Chondrocyte (in vitro differentiated cells): ENCODE measurements around the gene ADAP1. TPM values are rescaled to one million over a fixed set of nuclear protein-coding genes. Genes with fewer than 3 reads are reported as not detected.

Experiments
- DNase-seq: peaks from one replicate; pipeline ENCODE4 v3.0.0; 2021; ENCODE audit warnings: mixed read lengths, low spot score
- H3K27ac Mint-ChIP-seq: one replicate; pipeline ENCODE4 v1.8.0; 2021; ENCODE audit warnings: mild to moderate bottlenecking, moderate library complexity, mixed read lengths; ENCODE audit not compliant: unreplicated experiment
- H3K27me3 Mint-ChIP-seq: 2 replicates; pipeline ENCODE4 v1.8.0; 2021; ENCODE audit warnings: low read depth, mixed read lengths
- H3K36me3 Mint-ChIP-seq: 2 replicates; pipeline ENCODE4 v1.8.0; 2021; ENCODE audit warnings: low read depth, mixed read lengths
- H3K4me1 Mint-ChIP-seq: 2 replicates; pipeline ENCODE4 v1.8.0; 2021; ENCODE audit warnings: low read depth, mild to moderate bottlenecking, mixed read lengths
- H3K4me3 Mint-ChIP-seq: one replicate; pipeline ENCODE4 v1.8.0; 2021; ENCODE audit warnings: mild to moderate bottlenecking, moderate library complexity, mixed read lengths; ENCODE audit not compliant: unreplicated experiment
- H3K9me3 Mint-ChIP-seq: 2 replicates; pipeline ENCODE4 v1.8.0; 2021; ENCODE audit warnings: low read depth, mixed read lengths
- total RNA-seq: library from RNA; stranded (reverse); gene quantifications from 3 replicates; pipeline ENCODE4 v1.2.1, GENCODE V29; 2021
- TF ChIP-seq, protein P1 (sequence below): fragments of 200-600 bp; sonication (generic); IDR thresholded peaks from 2 replicates; pipeline ENCODE4 v1.5.0; 2021; ENCODE audit warnings: antibody characterized with exemption, mild to moderate bottlenecking, moderate library complexity

Gene ADAP1
- total RNA-seq, 1 donor from 2014 or later, result 6.7 TPM

- no peak for DNase-seq
- no peak overlapping the region for H3K4me3 Mint-ChIP-seq
Measured at GRCh38 chr7:997404-998395, 43.2 kb upstream of the ADAP1 start.

DNA sequence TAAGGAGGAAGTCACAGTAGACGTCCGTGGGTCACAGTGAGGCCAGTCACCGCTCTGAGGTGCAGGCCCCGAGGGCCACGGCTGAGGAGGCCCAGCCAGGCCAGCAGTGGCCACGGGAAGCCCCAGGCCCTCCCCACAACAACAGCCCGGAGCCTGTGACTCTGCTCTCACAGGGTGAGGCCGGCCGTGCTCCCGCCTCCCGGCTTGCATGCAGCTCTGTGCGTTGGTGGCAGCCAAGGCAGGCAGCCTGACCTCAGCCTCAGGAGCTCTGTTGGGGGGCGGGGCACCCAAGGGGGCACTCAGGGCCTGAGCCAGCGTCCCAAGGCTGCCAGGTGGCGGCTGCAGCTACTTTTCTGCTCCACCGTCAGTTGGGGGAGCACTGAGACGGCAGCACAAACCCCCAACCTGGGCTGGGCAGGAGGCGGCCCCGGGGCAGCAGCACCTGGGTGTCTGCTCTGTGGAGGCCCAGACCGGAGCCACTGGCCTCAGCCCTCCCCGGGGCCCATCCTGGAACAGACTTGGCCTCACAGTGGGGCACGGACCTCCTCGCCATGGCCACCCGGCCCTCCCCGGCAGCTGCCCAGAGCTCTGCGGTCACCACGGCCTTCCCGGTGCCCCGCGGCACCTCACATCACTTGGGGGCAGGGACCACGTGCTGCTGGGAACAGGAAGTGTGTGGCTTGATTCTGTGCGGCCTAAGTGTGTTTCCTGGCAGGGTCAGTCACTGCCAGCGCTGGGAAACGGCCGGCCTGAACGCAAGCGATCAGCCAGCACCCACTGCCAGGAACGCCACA is 41.8 kb upstream of the ADAP1 start:
- peaks cover 8% of the 10 kb centered on the region for H3K4me1 Mint-ChIP-seq
- no peak for DNase-seq
- H3K36me3 Mint-ChIP-seq, result peaks cover 1% of the 10 kb centered on the region
- no peak overlapping the region for H3K4me3 Mint-ChIP-seq
- no peak overlapping the region for H3K27ac Mint-ChIP-seq
- TF ChIP-seq, protein P1, sequence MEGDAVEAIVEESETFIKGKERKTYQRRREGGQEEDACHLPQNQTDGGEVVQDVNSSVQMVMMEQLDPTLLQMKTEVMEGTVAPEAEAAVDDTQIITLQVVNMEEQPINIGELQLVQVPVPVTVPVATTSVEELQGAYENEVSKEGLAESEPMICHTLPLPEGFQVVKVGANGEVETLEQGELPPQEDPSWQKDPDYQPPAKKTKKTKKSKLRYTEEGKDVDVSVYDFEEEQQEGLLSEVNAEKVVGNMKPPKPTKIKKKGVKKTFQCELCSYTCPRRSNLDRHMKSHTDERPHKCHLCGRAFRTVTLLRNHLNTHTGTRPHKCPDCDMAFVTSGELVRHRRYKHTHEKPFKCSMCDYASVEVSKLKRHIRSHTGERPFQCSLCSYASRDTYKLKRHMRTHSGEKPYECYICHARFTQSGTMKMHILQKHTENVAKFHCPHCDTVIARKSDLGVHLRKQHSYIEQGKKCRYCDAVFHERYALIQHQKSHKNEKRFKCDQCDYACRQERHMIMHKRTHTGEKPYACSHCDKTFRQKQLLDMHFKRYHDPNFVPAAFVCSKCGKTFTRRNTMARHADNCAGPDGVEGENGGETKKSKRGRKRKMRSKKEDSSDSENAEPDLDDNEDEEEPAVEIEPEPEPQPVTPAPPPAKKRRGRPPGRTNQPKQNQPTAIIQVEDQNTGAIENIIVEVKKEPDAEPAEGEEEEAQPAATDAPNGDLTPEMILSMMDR, result no peak
- no peaks in the 10 kb centered on the region for H3K27me3 Mint-ChIP-seq
- H3K9me3 Mint-ChIP-seq, result no peaks in the 10 kb centered on the region

More at GRCh38 chr7:997404-998395, 43.2 kb upstream of the ADAP1 start:
- TF ChIP-seq, protein P1, result peak; percentile 29
- no peak overlapping the region for H3K27ac Mint-ChIP-seq
- peaks cover 1% of the 10 kb centered on the region for H3K36me3 Mint-ChIP-seq
- H3K9me3 Mint-ChIP-seq, result no peaks in the 10 kb centered on the region
- peaks cover 8% of the 10 kb centered on the region for H3K4me1 Mint-ChIP-seq
- no peaks in the 10 kb centered on the region for H3K27me3 Mint-ChIP-seq

DNA sequence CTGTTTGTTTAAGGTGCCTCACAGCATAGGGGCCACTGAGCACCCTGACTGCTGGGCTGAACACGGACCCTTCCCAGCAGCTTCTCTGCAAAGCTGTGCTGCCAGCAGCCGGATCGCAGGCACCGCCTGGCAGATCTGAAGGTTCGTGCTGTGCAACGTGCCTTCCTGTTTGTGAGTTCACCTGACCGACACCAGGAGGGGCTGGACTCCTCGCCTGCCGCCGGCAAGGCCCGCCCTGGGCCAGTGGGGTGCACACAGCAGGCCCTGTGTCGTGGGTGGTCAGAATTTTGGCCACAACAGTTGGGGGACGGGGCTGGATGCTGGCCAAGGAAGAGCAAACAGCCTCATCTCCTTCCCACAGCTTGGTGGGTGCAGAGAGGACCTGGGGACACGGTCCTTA is 41.1 kb upstream of the ADAP1 start:
- Mint-ChIP-seq H3K4me3 (no peak overlapping the region), H3K27ac (no peak overlapping the region), H3K27me3 (no peaks in the 10 kb centered on the region), H3K9me3 (no peaks in the 10 kb centered on the region), H3K36me3 (peaks cover 1% of the 10 kb centered on the region), H3K4me1 (peaks cover 8% of the 10 kb centered on the region)
- no peak for DNase-seq
- TF ChIP-seq, protein P1, result no peak

DNA sequence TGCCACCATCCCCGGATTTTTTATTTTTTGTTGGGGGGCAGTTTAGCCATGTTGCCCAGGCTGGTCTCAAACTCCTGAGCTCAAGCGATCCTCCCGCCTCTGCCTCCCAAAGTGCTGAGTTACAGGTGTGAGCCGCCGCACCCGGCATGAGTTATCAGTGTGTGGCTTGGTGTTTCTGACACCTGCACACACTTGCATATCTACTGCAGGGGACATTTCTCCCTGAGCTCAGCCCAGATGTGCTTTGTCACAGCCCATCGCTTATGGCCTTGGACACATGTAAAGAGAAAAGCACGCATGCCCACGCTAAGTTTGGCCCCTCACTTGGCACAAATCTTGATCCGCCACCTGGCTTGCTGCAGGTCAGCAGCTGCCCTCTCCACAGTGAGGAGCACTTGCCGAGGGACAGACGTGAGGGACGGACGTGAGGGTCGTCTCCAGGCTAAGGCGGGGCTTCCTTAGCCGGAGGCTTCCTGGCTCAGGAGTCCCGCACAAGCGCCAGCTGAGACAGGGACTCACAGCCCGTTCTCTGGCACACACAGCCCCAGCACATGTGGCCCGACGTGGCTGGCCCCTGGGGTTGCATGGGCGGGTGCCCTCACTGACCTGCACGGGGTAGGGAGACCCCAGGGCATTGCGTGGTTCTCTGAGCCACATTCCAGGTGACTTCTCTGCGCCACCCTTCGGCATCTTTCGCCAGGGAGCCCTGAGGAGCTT is 40.3 kb upstream of the ADAP1 start:
- H3K27ac Mint-ChIP-seq, result peak overlapping the region; percentile 59

More for the DNA sequence above, 40.3 kb upstream of the ADAP1 start:
- Mint-ChIP-seq H3K9me3 (no peaks in the 10 kb centered on the region), H3K36me3 (peaks cover 1% of the 10 kb centered on the region), H3K4me3 (no peak overlapping the region), H3K27me3 (no peaks in the 10 kb centered on the region), H3K4me1 (peaks cover 8% of the 10 kb centered on the region)
- no peak for DNase-seq
- TF ChIP-seq, protein P1, result no peak
